HepG2 (cell line): ENCODE results near the gene MACROD2.

Source experiments
- HDAC6 ChIP-seq: fragments of 200-600 bp; sonication (generic); IDR thresholded peaks from 2 replicates; pipeline ENCODE4 v1.7.0; 2017; ENCODE audit warnings: mild to moderate bottlenecking, antibody characterized with exemption, low read length, low read depth
- PATZ1 ChIP-seq: sonication (generic); formaldehyde crosslinking; IDR thresholded peaks from 2 replicates; pipeline ENCODE4 v1.4.0; 2020; ENCODE audit warnings: missing genetic modification reagents
- POLR2A ChIP-seq, 2 experiments: IDR thresholded peaks; 2 replicates each; pipeline ENCODE4 v1.6.1; 2011; ENCODE audit warnings: low read depth in 2 of 2, low read length in 2 of 2, mild to moderate bottlenecking in 1 of 2, moderate library complexity in 1 of 2; ENCODE audit not compliant: insufficient read depth in 1 of 2
- PPARG ChIP-seq: conservative IDR thresholded peaks from 2 replicates; pipeline ENCODE4 v1.6.1; 2016; ENCODE audit warnings: missing biosample characterization, missing genetic modification reagents
- SOX13 ChIP-seq, 3 experiments: fragments of 450-650 bp in 1 of 3; sonication (generic) in 1 of 3; formaldehyde crosslinking in 1 of 3; IDR thresholded peaks in 2 of 3; conservative IDR thresholded peaks in 1 of 3; 2 replicates each; pipeline versions ENCODE4 v1.5.0 to v1.6.1; 2016 to 2020; ENCODE audit warnings: antibody characterized with exemption in 1 of 3, mild to moderate bottlenecking in 1 of 3, missing compliant biosample characterization in 1 of 3, missing genetic modification reagents in 1 of 3, moderate library complexity in 1 of 3
- ZFP1 ChIP-seq: IDR thresholded peaks from 2 replicates; pipeline ENCODE4 v1.6.1; 2016
- ZMYM3 ChIP-seq: sonication (generic); formaldehyde crosslinking; IDR thresholded peaks from 2 replicates; pipeline ENCODE4 v1.5.1; 2020; ENCODE audit warnings: mild to moderate bottlenecking, missing genetic modification reagents
- ZNF10 ChIP-seq: sonication (generic); formaldehyde crosslinking; IDR thresholded peaks from 2 replicates; pipeline ENCODE4 v1.4.0; 2020; ENCODE audit warnings: mild to moderate bottlenecking, low read depth, missing genetic modification reagents, borderline replicate concordance
- ZNF18 ChIP-seq: sonication (generic); formaldehyde crosslinking; IDR thresholded peaks from 2 replicates; pipeline ENCODE4 v1.8.0; 2022; ENCODE audit warnings: mild to moderate bottlenecking, missing genetic modification reagents; ENCODE audit not compliant: insufficient replicate concordance
- ZNF570 ChIP-seq: sonication (generic); formaldehyde crosslinking; IDR thresholded peaks from 2 replicates; pipeline ENCODE4 v1.4.0; 2020; ENCODE audit warnings: mild to moderate bottlenecking, missing genetic modification reagents, borderline replicate concordance
- TF ChIP-seq, protein P1 (sequence below): sonication (generic); formaldehyde crosslinking; IDR thresholded peaks from 2 replicates; pipeline ENCODE4 v1.5.0; 2020; ENCODE audit warnings: mild to moderate bottlenecking, missing genetic modification reagents, moderate library complexity

DNA sequence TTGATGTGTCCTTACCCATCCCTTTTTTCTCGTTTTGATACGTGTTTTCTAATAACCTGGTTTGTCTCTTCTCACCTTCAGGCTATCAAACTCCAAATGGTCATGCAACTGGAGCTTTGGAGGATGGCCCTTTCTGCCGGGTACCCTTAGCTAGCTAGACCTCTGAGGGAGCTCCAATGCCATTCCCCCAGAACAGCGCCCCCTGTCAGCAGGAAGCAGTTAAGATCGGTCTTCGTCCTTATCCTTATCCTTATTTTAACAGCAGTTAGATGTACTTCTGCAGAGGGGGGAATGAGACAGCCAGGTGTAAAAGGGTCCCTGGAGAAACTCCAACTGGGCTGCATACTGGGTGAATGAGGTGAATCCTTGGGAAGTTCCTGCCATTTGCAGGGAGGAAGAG, 42.1 kb upstream of the MACROD2 start:
- TF ChIP-seq, protein P1, sequence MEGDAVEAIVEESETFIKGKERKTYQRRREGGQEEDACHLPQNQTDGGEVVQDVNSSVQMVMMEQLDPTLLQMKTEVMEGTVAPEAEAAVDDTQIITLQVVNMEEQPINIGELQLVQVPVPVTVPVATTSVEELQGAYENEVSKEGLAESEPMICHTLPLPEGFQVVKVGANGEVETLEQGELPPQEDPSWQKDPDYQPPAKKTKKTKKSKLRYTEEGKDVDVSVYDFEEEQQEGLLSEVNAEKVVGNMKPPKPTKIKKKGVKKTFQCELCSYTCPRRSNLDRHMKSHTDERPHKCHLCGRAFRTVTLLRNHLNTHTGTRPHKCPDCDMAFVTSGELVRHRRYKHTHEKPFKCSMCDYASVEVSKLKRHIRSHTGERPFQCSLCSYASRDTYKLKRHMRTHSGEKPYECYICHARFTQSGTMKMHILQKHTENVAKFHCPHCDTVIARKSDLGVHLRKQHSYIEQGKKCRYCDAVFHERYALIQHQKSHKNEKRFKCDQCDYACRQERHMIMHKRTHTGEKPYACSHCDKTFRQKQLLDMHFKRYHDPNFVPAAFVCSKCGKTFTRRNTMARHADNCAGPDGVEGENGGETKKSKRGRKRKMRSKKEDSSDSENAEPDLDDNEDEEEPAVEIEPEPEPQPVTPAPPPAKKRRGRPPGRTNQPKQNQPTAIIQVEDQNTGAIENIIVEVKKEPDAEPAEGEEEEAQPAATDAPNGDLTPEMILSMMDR: peak; percentile 47
- no peak for TF ChIP-seq PPARG
- no peak for TF ChIP-seq ZNF10 (CRISPR knock-in tag)
- no peak for TF ChIP-seq ZNF18 (CRISPR knock-in tag)
- no peak for TF ChIP-seq PATZ1 (CRISPR knock-in tag)
- no peak for TF ChIP-seq POLR2A (IDR thresholded peaks at IDR 0.05; ENCODE audit: insufficient read depth in 1 of 2, low read depth in 2 of 2, low read length in 2 of 2)
- TF ChIP-seq ZFP1 (CRISPR knock-in tag): no peak
- TF ChIP-seq ZMYM3: no peak
- no peak for TF ChIP-seq ZNF570 (CRISPR knock-in tag)
- no peak for TF ChIP-seq SOX13 (IDR thresholded peaks at IDR 0.05)
- no peak for TF ChIP-seq SOX13 (CRISPR knock-in tag; conservative IDR thresholded peaks at IDR 0.05 in 1 of 2, IDR thresholded peaks at IDR 0.05 in 1 of 2)
- TF ChIP-seq HDAC6: no peak
